Erythroblast (primary cell): ENCODE measurements around the gene PML.

ENCODE experiments used
- GATA1 ChIP-seq: IDR thresholded peaks from 2 replicates; pipeline ENCODE4 v1.6.1; 2011; ENCODE audit warnings: low read depth, mild to moderate bottlenecking, control low read depth, low read length, moderate library complexity
- POLR2A ChIP-seq: IDR thresholded peaks from 2 replicates; pipeline ENCODE4 v1.6.1; 2011; ENCODE audit warnings: mild to moderate bottlenecking, low read length

- TF ChIP-seq POLR2A, result no peak
- TF ChIP-seq GATA1, result no peak
Observed at GRCh38 chr15:74041311-74041756, 46.8 kb downstream of the PML start.
